HepG2 (cell line): ENCODE measurements around the gene TNP2. TPM values are rescaled to one million over a fixed set of nuclear protein-coding genes. Genes with fewer than 3 reads are reported as not detected.

Experiments
- ATRX ChIP-seq: sonication (generic); formaldehyde crosslinking; IDR thresholded peaks from 2 replicates; pipeline ENCODE4 v1.4.0; 2020; ENCODE audit warnings: missing genetic modification reagents, borderline replicate concordance
- HOXA3 ChIP-seq: sonication (generic); formaldehyde crosslinking; IDR thresholded peaks from 2 replicates; pipeline ENCODE4 v1.5.0; 2020; ENCODE audit warnings: missing genetic modification reagents
- NFIC ChIP-seq: IDR thresholded peaks from 2 replicates; pipeline ENCODE4 v1.6.1; 2012; ENCODE audit warnings: mild to moderate bottlenecking, low read length, inconsistent platforms
- NR2F1 ChIP-seq, 2 experiments: fragments of 450-650 bp in 1 of 2; formaldehyde crosslinking in 1 of 2; IDR thresholded peaks; 2 replicates each; pipeline versions ENCODE4 v1.5.0 to v1.6.1; 2016 to 2020; ENCODE audit warnings: mild to moderate bottlenecking in 1 of 2, missing compliant biosample characterization in 1 of 2, missing genetic modification reagents in 1 of 2, moderate library complexity in 1 of 2
- ZFP36 ChIP-seq: fragments of 150-350 bp; IDR thresholded peaks from 2 replicates; pipeline ENCODE4 v1.6.1; 2018; ENCODE audit warnings: borderline replicate concordance, low read length, low read depth; ENCODE audit not compliant: partially characterized antibody
- ZNF10 ChIP-seq: sonication (generic); formaldehyde crosslinking; IDR thresholded peaks from 2 replicates; pipeline ENCODE4 v1.4.0; 2020; ENCODE audit warnings: mild to moderate bottlenecking, low read depth, missing genetic modification reagents, borderline replicate concordance
- ZNF367 ChIP-seq: sonication (generic); formaldehyde crosslinking; IDR thresholded peaks from 2 replicates; pipeline ENCODE4 v1.4.0; 2020; ENCODE audit warnings: missing genetic modification reagents, borderline replicate concordance
- ZNF564 ChIP-seq: sonication (generic); formaldehyde crosslinking; IDR thresholded peaks from 2 replicates; pipeline ENCODE4 v1.8.1; 2023; ENCODE audit warnings: mild to moderate bottlenecking, missing genetic modification reagents
- ZNF616 ChIP-seq: sonication (generic); formaldehyde crosslinking; IDR thresholded peaks from 2 replicates; pipeline ENCODE4 v1.5.0; 2020; ENCODE audit warnings: low read depth, mild to moderate bottlenecking, missing genetic modification reagents
- ZNF773 ChIP-seq: sonication (generic); formaldehyde crosslinking; IDR thresholded peaks from 2 replicates; pipeline ENCODE4 v1.4.0; 2020; ENCODE audit warnings: missing genetic modification reagents, borderline replicate concordance
- polyA plus RNA-seq, 8 experiments: library from polyadenylated mRNA; depleted of rRNA in 3 of 8; stranded (reverse) in 7 of 8; unstranded in 1 of 8; fragments of >200 nt; fragmentation: Illumina TruSeq in 4 of 8; extraction: Trizol in 4 of 8; gene quantifications; 2 replicates each; pipeline versions ENCODE4 v1.2.1 to v1.2.3, GENCODE V29; 2011 to 2016; ENCODE audit warnings: low read depth in 4 of 8, missing spikeins in 1 of 8, mixed read lengths in 1 of 8; ENCODE audit not compliant: insufficient read depth in 1 of 8
- total RNA-seq, 5 experiments: library from RNA; depleted of rRNA; stranded (reverse); fragments of >200 nt; fragmentation: Illumina TruSeq; extraction: Trizol; gene quantifications; 2 replicates each; pipeline ENCODE4 v1.2.3, GENCODE V29; 2016; ENCODE audit warnings: low read depth in 1 of 5
- TF ChIP-seq, protein P1 (sequence below): sonication (generic); formaldehyde crosslinking; IDR thresholded peaks from 2 replicates; pipeline ENCODE4 v1.5.1; 2020; ENCODE audit warnings: missing genetic modification reagents, mild to moderate bottlenecking, borderline replicate concordance
- TF ChIP-seq, protein P2 (sequence below): IDR thresholded peaks from 2 replicates; pipeline ENCODE4 v1.6.1; 2016; ENCODE audit warnings: low read depth, borderline replicate concordance
- TF ChIP-seq, protein P3 (sequence below): sonication (generic); formaldehyde crosslinking; IDR thresholded peaks from 2 replicates; pipeline ENCODE4 v1.4.0; 2020; ENCODE audit warnings: missing genetic modification reagents
- TF ChIP-seq, protein P4 (sequence below): sonication (generic); formaldehyde crosslinking; IDR thresholded peaks from 2 replicates; pipeline ENCODE4 v1.4.0; 2020; ENCODE audit warnings: mild to moderate bottlenecking, low read depth, missing genetic modification reagents
- TF ChIP-seq, protein P5 (sequence below): sonication (generic); formaldehyde crosslinking; IDR thresholded peaks from 2 replicates; pipeline ENCODE4 v1.5.0; 2020; ENCODE audit warnings: mild to moderate bottlenecking, missing genetic modification reagents

The TNP2 gene
- total and polyA plus RNA-seq, 2 of the 13 experiments (the other 11 are each of a cell fraction or from before 2014, with no cell fraction given) = not detected

DNA sequence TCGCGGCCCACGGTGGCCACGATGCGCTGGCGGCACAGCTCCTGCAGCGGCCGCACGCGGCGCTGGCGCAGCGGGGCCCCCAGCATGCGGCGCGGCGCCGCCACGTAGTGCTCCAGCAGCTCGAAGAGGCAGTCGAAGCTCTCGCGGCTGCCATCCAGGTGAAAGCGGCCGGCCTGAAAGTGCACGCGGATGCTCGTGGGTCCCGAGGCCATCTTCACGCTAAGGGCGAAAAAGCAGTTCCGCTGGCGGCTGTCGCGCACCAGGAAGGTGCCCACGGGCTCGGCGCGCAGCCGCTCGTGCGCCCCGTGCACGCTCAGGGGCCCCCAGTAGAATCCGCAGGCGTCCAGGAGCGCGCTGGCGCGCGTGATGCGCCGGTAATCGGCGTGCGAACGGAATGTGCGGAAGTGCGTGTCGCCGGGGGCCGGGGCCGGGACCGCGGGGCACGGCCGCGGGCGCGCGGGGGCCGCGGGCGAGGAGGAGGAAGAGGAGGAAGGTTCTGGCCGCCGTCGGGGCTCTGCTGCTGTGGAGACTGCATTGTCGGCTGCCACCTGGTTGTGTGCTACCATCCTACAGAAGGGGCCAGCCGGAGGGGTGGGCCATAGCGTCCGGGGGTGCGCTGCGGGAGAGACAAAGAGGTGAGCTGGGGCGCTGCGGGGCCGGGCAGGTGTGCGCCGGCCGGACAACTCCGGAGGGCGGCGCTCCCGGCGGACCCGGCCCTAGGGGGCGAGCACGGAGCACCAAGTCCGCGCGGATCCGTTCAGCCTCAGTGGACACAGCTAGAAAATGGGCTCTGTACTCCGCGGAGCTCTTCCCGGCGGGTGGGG is 14.0 kb downstream of the TNP2 start (continued):
- TF ChIP-seq NFIC (no peak), ZNF616 (CRISPR knock-in tag) (peak; percentile 64; the same call in 1 of the 2 replicates), HOXA3 (CRISPR knock-in tag) (peak; percentile 68; the same call in 1 of the 2 replicates), ZNF564 (CRISPR knock-in tag) (0 out of 2 replicates have a peak, but pooled peaks have one; percentile 3), ZNF773 (no peak; the same call in 1 of the 2 replicates), ATRX (CRISPR knock-in tag) (no peak), ZNF10 (CRISPR knock-in tag) (no peak), NR2F1 (CRISPR knock-in tag; IDR thresholded peaks at IDR 0.05) (no peak), ZNF367 (no peak), ZFP36 (no peak)
- TF ChIP-seq, protein P1, sequence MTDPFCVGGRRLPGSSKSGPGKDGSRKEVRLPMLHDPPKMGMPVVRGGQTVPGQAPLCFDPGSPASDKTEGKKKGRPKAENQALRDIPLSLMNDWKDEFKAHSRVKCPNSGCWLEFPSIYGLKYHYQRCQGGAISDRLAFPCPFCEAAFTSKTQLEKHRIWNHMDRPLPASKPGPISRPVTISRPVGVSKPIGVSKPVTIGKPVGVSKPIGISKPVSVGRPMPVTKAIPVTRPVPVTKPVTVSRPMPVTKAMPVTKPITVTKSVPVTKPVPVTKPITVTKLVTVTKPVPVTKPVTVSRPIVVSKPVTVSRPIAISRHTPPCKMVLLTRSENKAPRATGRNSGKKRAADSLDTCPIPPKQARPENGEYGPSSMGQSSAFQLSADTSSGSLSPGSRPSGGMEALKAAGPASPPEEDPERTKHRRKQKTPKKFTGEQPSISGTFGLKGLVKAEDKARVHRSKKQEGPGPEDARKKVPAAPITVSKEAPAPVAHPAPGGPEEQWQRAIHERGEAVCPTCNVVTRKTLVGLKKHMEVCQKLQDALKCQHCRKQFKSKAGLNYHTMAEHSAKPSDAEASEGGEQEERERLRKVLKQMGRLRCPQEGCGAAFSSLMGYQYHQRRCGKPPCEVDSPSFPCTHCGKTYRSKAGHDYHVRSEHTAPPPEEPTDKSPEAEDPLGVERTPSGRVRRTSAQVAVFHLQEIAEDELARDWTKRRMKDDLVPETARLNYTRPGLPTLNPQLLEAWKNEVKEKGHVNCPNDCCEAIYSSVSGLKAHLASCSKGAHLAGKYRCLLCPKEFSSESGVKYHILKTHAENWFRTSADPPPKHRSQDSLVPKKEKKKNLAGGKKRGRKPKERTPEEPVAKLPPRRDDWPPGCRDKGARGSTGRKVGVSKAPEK (CRISPR knock-in tag) = 0 out of 2 replicates have a peak, but pooled peaks have one; percentile 6
- TF ChIP-seq, protein P2, sequence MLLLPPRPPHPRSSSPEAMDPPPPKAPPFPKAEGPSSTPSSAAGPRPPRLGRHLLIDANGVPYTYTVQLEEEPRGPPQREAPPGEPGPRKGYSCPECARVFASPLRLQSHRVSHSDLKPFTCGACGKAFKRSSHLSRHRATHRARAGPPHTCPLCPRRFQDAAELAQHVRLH (CRISPR knock-in tag) = no peak
- TF ChIP-seq, protein P3, sequence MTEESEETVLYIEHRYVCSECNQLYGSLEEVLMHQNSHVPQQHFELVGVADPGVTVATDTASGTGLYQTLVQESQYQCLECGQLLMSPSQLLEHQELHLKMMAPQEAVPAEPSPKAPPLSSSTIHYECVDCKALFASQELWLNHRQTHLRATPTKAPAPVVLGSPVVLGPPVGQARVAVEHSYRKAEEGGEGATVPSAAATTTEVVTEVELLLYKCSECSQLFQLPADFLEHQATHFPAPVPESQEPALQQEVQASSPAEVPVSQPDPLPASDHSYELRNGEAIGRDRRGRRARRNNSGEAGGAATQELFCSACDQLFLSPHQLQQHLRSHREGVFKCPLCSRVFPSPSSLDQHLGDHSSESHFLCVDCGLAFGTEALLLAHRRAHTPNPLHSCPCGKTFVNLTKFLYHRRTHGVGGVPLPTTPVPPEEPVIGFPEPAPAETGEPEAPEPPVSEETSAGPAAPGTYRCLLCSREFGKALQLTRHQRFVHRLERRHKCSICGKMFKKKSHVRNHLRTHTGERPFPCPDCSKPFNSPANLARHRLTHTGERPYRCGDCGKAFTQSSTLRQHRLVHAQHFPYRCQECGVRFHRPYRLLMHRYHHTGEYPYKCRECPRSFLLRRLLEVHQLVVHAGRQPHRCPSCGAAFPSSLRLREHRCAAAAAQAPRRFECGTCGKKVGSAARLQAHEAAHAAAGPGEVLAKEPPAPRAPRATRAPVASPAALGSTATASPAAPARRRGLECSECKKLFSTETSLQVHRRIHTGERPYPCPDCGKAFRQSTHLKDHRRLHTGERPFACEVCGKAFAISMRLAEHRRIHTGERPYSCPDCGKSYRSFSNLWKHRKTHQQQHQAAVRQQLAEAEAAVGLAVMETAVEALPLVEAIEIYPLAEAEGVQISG (CRISPR knock-in tag) = no peak
- TF ChIP-seq, protein P4, sequence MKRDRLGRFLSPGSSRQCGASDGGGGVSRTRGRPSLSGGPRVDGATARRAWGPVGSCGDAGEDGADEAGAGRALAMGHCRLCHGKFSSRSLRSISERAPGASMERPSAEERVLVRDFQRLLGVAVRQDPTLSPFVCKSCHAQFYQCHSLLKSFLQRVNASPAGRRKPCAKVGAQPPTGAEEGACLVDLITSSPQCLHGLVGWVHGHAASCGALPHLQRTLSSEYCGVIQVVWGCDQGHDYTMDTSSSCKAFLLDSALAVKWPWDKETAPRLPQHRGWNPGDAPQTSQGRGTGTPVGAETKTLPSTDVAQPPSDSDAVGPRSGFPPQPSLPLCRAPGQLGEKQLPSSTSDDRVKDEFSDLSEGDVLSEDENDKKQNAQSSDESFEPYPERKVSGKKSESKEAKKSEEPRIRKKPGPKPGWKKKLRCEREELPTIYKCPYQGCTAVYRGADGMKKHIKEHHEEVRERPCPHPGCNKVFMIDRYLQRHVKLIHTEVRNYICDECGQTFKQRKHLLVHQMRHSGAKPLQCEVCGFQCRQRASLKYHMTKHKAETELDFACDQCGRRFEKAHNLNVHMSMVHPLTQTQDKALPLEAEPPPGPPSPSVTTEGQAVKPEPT (CRISPR knock-in tag) = no peak; the same call in 1 of the 2 replicates
- TF ChIP-seq, protein P5, sequence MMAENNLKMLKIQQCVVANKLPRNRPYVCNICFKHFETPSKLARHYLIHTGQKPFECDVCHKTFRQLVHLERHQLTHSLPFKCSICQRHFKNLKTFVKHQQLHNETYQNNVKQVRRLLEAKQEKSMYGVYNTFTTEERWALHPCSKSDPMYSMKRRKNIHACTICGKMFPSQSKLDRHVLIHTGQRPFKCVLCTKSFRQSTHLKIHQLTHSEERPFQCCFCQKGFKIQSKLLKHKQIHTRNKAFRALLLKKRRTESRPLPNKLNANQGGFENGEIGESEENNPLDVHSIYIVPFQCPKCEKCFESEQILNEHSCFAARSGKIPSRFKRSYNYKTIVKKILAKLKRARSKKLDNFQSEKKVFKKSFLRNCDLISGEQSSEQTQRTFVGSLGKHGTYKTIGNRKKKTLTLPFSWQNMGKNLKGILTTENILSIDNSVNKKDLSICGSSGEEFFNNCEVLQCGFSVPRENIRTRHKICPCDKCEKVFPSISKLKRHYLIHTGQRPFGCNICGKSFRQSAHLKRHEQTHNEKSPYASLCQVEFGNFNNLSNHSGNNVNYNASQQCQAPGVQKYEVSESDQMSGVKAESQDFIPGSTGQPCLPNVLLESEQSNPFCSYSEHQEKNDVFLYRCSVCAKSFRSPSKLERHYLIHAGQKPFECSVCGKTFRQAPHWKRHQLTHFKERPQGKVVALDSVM (CRISPR knock-in tag) = no peak
